Natural killer cell treated with Interleukin-12 subunit alpha and Interleukin-12 subunit beta and Interleukin-15 and Interleukin-18, amount 100 ng/mL, for 72 hours (primary cell): ENCODE measurements around the gene PARD6A. TPM values are rescaled to one million over a fixed set of nuclear protein-coding genes. Genes with fewer than 3 reads are reported as not detected.

Source experiments
- ATAC-seq, 2 donors: fragments of 150-1000 bp; cut with Tn5 transposase in 1 of 2; sonication (Bioruptor Pico), chemical (Tn5 transposase) in 1 of 2; 2 replicates each; pipeline ENCODE4 v1.10.0; 2021
- DNase-seq: peaks from one replicate; pipeline ENCODE4 v3.0.0; 2022; ENCODE audit warnings: low spot score
- H3K27ac Mint-ChIP-seq, 2 donors: 1 replicate in 1 of 2; 2 replicates in 1 of 2; pipeline ENCODE4 v1.8.0; 2022; ENCODE audit warnings: mixed read lengths in 2 of 2, mild to moderate bottlenecking in 1 of 2, moderate library complexity in 1 of 2
- H3K27me3 Mint-ChIP-seq, 2 donors: 1 replicate in 1 of 2; 2 replicates in 1 of 2; pipeline ENCODE4 v1.8.0; 2022; ENCODE audit warnings: mixed read lengths in 2 of 2
- H3K36me3 Mint-ChIP-seq: one replicate; pipeline ENCODE4 v1.8.0; 2022; ENCODE audit warnings: mixed read lengths
- H3K4me1 Mint-ChIP-seq, 2 donors: 1 replicate in 1 of 2; 2 replicates in 1 of 2; pipeline ENCODE4 v1.8.0; 2022; ENCODE audit warnings: low read depth in 2 of 2, mixed read lengths in 2 of 2, mild to moderate bottlenecking in 1 of 2
- H3K4me3 Mint-ChIP-seq: one replicate; pipeline ENCODE4 v1.8.0; 2022; ENCODE audit warnings: mixed read lengths
- H3K9me3 Mint-ChIP-seq: 2 replicates; pipeline ENCODE4 v1.8.0; 2022; ENCODE audit warnings: mixed read lengths
- total RNA-seq, 2 donors: library from RNA; stranded (reverse); gene quantifications; one replicate each; pipeline ENCODE4 v1.2.3, GENCODE V29; 2022

PARD6A gene, protein sequence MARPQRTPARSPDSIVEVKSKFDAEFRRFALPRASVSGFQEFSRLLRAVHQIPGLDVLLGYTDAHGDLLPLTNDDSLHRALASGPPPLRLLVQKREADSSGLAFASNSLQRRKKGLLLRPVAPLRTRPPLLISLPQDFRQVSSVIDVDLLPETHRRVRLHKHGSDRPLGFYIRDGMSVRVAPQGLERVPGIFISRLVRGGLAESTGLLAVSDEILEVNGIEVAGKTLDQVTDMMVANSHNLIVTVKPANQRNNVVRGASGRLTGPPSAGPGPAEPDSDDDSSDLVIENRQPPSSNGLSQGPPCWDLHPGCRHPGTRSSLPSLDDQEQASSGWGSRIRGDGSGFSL
- 1 to 10 TPM; 6.3 to 8.0 TPM for total RNA-seq

DNA sequence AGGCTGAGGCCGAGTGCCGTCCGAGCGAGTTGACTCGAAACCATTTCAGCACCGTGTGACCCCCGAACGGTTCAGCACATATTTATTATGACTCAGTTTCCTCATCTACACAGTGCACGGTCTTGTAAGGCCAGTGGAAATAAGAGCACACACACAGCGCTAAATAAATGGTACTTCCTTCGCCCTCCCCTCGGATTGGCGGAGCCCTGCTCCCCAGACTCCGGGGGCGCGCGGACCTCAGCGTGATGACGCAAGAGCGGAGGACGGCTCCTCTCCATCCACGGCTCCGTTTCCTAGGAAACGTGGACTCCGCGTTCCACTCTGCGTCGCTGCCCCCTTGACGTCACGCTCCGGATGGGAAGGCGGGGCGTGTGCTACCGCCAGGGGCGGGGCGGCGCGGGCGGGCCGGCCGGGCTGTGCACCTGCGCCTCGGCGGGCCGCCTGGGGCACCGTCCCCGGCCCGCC is at the start of gene PARD6A:
Gene PARD6A (plus strand): TSS at position 397 of the 465 bp plus-strand sequence. CDS start 79 bp downstream, outside the sequence.
- Mint-ChIP-seq H3K4me3 (peak within 1 kb of the TSS; percentile 90), H3K27ac (peak within 1 kb of the TSS; percentile 86 to 93), H3K36me3 (no peaks in the 10 kb centered on the region), H3K9me3 (no peaks in the 10 kb centered on the region), H3K27me3 (no peaks in the 10 kb centered on the region), H3K4me1 (peaks cover 9 to 25% of the 10 kb centered on the region in 2 donors)
- DNase-seq (peak; percentile 97), ATAC-seq (peak; percentile 88 to 91)

DNA sequence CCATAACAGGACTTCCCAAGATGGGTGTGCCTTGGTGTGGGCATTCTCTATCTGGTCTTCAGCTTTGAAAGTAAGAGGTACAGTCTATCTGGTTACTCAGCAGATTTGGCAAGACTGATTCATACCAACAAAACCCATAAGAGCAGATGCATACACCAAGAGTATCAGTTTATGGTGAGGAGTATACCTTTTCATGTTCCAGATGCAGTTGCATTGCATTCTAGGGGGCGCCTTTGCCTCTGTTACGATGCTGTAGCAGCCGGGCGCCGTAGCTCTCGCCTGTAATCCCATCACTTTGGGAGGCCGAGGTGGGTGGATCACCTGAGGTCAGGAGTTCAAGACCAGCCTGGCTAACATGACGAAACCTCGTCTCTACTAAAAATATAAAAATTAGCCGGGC is 47.0 kb upstream of the PARD6A start:
- H3K36me3 Mint-ChIP-seq: peaks cover 12% of the 10 kb centered on the region
- ATAC-seq: no peak
- H3K9me3 Mint-ChIP-seq: no peaks in the 10 kb centered on the region

DNA sequence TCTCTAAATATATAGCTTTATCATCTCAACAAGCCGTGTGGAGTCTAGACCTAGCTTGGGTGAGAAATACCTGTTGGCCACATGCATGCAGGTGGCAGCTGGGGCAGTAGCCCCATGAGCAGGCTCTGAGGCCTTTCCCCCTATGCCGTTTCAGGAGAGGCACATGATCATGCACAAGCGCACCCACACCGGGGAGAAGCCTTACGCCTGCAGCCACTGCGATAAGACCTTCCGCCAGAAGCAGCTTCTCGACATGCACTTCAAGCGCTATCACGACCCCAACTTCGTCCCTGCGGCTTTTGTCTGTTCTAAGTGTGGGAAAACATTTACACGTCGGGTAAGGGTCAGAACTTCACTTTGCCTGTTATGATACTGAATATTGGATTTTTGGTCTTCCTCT is 32.5 kb upstream of the PARD6A start:
- no peak for DNase-seq
- Mint-ChIP-seq H3K36me3 (peaks cover 31% of the 10 kb centered on the region), H3K9me3 (no peaks in the 10 kb centered on the region), H3K4me1 (peaks cover 3 to 5% of the 10 kb centered on the region in 2 donors), H3K27me3 (no peaks in the 10 kb centered on the region), H3K4me3 (no peak overlapping the region), H3K27ac (no peak overlapping the region)
- no peak for ATAC-seq

More for the DNA sequence above, 47.0 kb upstream of the PARD6A start:
- Mint-ChIP-seq H3K27ac (no peak overlapping the region), H3K4me3 (no peak overlapping the region), H3K4me1 (peaks cover 0 to 5% of the 10 kb centered on the region in 2 donors), H3K27me3 (no peaks in the 10 kb centered on the region)
- DNase-seq: no peak

DNA sequence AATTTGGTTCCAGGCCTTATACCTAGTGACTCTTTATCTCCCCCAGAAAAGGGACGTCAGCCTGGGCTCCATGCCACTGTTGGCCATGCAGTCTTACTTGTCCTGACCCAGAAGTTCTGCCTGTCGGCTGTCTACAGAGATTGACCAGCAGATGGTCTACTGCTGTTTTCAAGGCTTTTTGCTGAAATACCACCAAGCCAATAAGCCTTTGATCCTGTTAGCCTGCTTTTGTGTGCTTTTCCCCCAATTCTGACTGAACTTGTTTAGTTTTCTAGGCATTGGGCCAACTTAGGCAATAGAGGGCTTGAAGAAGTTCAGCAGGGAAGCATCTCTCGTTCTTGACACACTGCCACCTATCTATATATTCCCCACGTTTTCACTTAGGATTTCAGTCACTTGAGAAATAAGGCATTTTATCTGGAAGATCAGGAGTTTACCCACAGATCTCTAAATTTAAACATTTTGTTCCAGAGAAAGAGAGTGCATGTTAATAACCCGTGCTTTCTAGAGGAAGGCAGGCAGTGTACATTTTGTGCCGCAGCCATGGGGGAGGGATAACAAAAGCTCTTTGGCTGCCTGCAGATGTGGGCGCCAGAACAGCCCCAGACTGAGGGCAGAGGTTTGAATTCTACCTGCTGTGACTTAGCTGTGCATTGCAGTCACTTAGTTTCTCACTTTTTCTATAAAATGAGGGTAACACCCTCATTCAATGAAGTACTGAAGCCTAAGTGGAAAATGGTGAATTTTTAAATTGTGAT is 28.2 kb upstream of the PARD6A start:
- ATAC-seq: no peak
- no peak overlapping the region for H3K27ac Mint-ChIP-seq
- H3K9me3 Mint-ChIP-seq: no peaks in the 10 kb centered on the region

DNA sequence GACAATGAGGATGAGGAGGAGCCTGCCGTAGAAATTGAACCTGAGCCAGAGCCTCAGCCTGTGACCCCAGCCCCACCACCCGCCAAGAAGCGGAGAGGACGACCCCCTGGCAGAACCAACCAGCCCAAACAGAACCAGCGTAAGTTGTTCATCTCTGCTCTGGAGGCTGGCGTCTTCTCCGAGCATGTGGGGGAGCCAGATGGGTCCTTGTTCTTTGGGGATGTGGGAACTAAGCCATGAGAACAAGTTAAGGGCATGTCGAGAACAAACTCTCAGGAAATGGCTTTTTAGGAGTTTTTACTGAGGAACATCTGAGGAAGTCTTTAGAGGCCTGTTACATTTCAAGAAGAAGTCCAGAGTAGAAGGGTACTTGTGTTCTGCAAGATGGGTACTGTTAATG is 24.0 kb upstream of the PARD6A start:
- peaks cover 3 to 5% of the 10 kb centered on the region in 2 donors for H3K4me1 Mint-ChIP-seq
- no peaks in the 10 kb centered on the region for H3K9me3 Mint-ChIP-seq
- no peak overlapping the region for H3K4me3 Mint-ChIP-seq
- no peak overlapping the region for H3K27ac Mint-ChIP-seq
- peaks cover 12% of the 10 kb centered on the region for H3K36me3 Mint-ChIP-seq
- H3K27me3 Mint-ChIP-seq: no peaks in the 10 kb centered on the region
- no peak for ATAC-seq
- DNase-seq: peak; percentile 39

More for the DNA sequence above, 28.2 kb upstream of the PARD6A start:
- H3K36me3 Mint-ChIP-seq: peaks cover 24% of the 10 kb centered on the region
- H3K4me3 Mint-ChIP-seq: no peak overlapping the region
- no peaks in the 10 kb centered on the region for H3K27me3 Mint-ChIP-seq
- DNase-seq: no peak
- peaks cover 3 to 5% of the 10 kb centered on the region in 2 donors for H3K4me1 Mint-ChIP-seq

GRCh38 chr16:67637625-67638024 is 23.1 kb upstream of the PARD6A start:
- no peak overlapping the region for H3K4me3 Mint-ChIP-seq
- peaks cover 0 to 3% of the 10 kb centered on the region in 2 donors for H3K4me1 Mint-ChIP-seq
- ATAC-seq: no peak
- no peaks in the 10 kb centered on the region for H3K9me3 Mint-ChIP-seq
- H3K27ac Mint-ChIP-seq: no peak overlapping the region
- DNase-seq: peak; percentile 12
- peaks cover 6% of the 10 kb centered on the region for H3K36me3 Mint-ChIP-seq
- no peaks in the 10 kb centered on the region for H3K27me3 Mint-ChIP-seq

DNA sequence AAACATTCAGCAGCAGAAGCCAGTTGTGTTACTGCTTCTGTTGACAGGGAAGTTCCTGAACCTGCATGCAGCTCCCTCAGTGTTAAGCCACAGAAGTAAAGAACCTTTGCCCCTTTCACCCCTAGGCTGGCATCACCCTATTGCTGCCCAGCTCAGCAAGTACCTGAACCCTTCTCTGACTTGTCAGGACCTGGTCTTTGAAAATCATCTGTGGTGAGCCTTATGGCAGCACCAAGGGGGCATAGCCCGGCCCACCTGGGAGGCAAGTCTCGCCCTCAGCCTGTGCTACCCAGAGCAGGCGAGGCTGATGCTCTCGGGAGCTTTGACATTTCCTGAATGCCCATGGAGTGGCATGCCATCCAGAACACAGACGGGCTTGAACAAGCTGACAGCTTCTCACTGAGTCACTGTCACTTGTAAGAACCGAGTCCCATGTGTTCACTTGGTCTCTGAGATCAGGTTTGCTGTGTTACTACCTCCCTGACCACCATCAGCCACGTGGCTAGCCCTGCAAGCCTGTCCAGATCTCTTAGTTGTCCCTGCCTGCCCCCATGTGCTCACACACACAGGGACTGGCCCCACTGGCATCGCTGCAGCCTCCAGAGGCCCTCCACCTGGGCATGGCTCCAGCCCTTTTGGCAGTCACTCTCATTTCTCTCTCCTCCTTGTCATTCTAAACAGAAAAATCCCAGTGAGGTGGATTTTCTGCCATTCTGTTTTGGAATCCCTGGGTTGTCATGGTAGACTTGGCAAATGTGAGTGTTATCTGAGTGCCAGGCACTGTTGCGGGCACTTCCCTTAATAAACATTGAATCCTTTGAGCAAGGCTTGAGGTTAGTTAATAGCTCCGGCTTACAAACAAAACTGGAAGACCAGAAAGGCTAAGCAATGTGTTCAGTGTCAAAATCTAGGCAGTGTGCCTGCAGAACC is 18.7 kb upstream of the PARD6A start:
- Mint-ChIP-seq H3K27ac (no peak overlapping the region), H3K36me3 (peaks cover under 1% of the 10 kb centered on the region), H3K27me3 (no peaks in the 10 kb centered on the region), H3K9me3 (no peaks in the 10 kb centered on the region), H3K4me1 (peaks cover 0 to 3% of the 10 kb centered on the region in 2 donors), H3K4me3 (no peak overlapping the region)
- DNase-seq (peak; percentile 38), ATAC-seq (no peak)

DNA sequence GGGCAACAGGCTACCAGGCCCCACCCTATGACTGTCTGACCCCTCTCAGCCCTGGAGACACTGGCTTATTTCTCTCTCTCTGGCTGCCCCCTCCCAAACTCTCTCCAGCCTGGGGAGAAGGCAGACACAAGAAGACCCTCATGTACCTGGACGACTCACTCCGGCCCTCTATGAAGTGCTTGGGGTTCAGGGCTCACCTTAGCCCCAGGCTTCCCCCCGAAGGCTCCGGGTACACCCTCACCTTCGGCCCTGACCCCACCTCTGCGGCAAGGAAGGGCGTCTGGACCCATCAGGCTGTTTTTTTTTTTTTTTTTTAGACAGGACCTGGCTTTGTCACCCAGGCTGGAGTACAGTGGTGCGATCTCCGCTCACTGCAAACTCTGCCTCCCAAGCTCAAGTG is 16.7 kb upstream of the PARD6A start:
- no peak overlapping the region for H3K4me3 Mint-ChIP-seq
- DNase-seq (peak; percentile 3), ATAC-seq (no peak)
- no peaks in the 10 kb centered on the region for H3K27me3 Mint-ChIP-seq
- no peaks in the 10 kb centered on the region for H3K9me3 Mint-ChIP-seq
- H3K27ac Mint-ChIP-seq: peak overlapping the region in 1 of 2 donors; percentile 79
- peaks cover 0 to 3% of the 10 kb centered on the region in 2 donors for H3K4me1 Mint-ChIP-seq
- no peaks in the 10 kb centered on the region for H3K36me3 Mint-ChIP-seq

GRCh38 chr16:67645397-67646121 is 15.2 kb upstream of the PARD6A start:
- H3K4me1 Mint-ChIP-seq: peaks cover 3 to 5% of the 10 kb centered on the region in 2 donors
- no peaks in the 10 kb centered on the region for H3K9me3 Mint-ChIP-seq
- H3K36me3 Mint-ChIP-seq: no peaks in the 10 kb centered on the region
- DNase-seq (peak; percentile 58), ATAC-seq (no peak)
- H3K27me3 Mint-ChIP-seq: no peaks in the 10 kb centered on the region
- peak overlapping the region; percentile 62 for H3K4me3 Mint-ChIP-seq
- H3K27ac Mint-ChIP-seq: peak overlapping the region; percentile 44 to 68

- no peaks in the 10 kb centered on the region for H3K9me3 Mint-ChIP-seq
- no peaks in the 10 kb centered on the region for H3K36me3 Mint-ChIP-seq
- peaks cover 6 to 9% of the 10 kb centered on the region in 2 donors for H3K4me1 Mint-ChIP-seq
- no peak for ATAC-seq
- H3K4me3 Mint-ChIP-seq: no peak overlapping the region
- no peak for DNase-seq
- H3K27ac Mint-ChIP-seq: no peak overlapping the region
- H3K27me3 Mint-ChIP-seq: no peaks in the 10 kb centered on the region
Measured at GRCh38 chr16:67647111-67647651, 13.6 kb upstream of the PARD6A start.

- no peaks in the 10 kb centered on the region for H3K36me3 Mint-ChIP-seq
- H3K27me3 Mint-ChIP-seq: no peaks in the 10 kb centered on the region
- no peaks in the 10 kb centered on the region for H3K9me3 Mint-ChIP-seq
- H3K4me1 Mint-ChIP-seq: peaks cover 6 to 10% of the 10 kb centered on the region in 2 donors
- DNase-seq: no peak
- no peak for ATAC-seq
- H3K27ac Mint-ChIP-seq: no peak overlapping the region
- H3K4me3 Mint-ChIP-seq: no peak overlapping the region
Measured at GRCh38 chr16:67647681-67648080, 13.1 kb upstream of the PARD6A start.

DNA sequence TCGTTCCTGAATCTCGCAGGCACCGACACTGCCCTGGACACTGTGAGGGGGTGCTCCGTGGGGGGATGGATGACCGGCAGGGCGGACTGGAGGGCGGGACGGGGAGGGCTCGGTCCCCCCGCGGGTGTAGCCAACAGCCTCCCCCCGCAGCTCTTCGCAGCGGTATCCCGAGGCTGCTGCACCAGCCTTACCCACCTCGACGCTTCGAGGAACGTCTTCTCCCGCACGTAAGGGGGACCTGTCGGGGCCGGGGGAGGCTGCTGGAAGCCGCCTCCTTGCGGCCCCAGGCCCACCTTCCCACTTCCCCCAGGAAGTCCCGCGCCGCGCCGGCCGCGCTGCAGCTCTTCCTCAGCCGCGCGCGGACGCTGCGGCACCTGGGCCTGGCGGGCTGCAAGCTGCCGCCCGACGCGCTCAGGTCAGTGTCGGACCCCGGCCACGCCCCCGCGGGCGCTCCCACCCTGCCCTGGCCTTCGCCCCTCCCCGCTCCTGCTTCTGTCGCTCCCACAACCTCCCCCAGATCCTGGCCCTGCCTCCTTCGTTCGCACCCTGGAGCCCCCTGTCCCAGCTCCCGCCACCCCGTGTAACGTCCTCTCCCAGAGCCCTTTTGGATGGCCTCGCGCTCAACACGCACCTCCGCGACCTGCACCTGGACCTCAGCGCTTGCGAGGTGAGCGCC is 12.5 kb upstream of the PARD6A start:
- no peaks in the 10 kb centered on the region for H3K36me3 Mint-ChIP-seq

More for the DNA sequence above, 12.5 kb upstream of the PARD6A start:
- no peak overlapping the region for H3K27ac Mint-ChIP-seq
- H3K4me1 Mint-ChIP-seq: peaks cover 6 to 10% of the 10 kb centered on the region in 2 donors
- no peak overlapping the region for H3K4me3 Mint-ChIP-seq
- H3K9me3 Mint-ChIP-seq: no peaks in the 10 kb centered on the region
- DNase-seq (no peak), ATAC-seq (no peak)
- no peaks in the 10 kb centered on the region for H3K27me3 Mint-ChIP-seq
